Measurements from ENCODE around the gene GSTT2B. TPM values are rescaled to one million over a fixed set of nuclear protein-coding genes. Genes with fewer than 3 reads are reported as not detected.

The GSTT2B gene
- total RNA-seq, 1 donor from 2014 or later: 6.9 TPM

Other genes with a start within 250 kb of the GSTT2B start
- gene ZNF70, start 210.1 kb downstream of the GSTT2B start, total RNA-seq: 9.0 TPM
- gene VPREB3, start 206.8 kb downstream of the GSTT2B start, total RNA-seq: not detected
- 0.18 TPM for gene C22orf15, start 198.2 kb downstream of the GSTT2B start, total RNA-seq
- 232 TPM for gene CHCHD10, start 193.2 kb downstream of the GSTT2B start, total RNA-seq
- 1.5 TPM for gene MMP11, start 188.3 kb downstream of the GSTT2B start, total RNA-seq
- gene SMARCB1, start 174.2 kb downstream of the GSTT2B start, total RNA-seq: 74.0 TPM
- gene DERL3, start 122.2 kb downstream of the GSTT2B start, total RNA-seq: 11.4 TPM
- gene SLC2A11, start 103.3 kb downstream of the GSTT2B start, total RNA-seq: 15.0 TPM
- gene MIF, start 66.8 kb downstream of the GSTT2B start, total RNA-seq: 528 TPM
- gene DDTL, start 5.7 kb upstream of the GSTT2B start, total RNA-seq: 6.6 TPM
- gene DDT, start 13.2 kb upstream of the GSTT2B start, total RNA-seq: 129 TPM
- 7.8 TPM for gene GSTT2, start 18.9 kb upstream of the GSTT2B start, total RNA-seq
- gene GSTT4, start 44.3 kb upstream of the GSTT2B start, total RNA-seq: not detected
- 117 TPM for gene CABIN1, start 50.1 kb upstream of the GSTT2B start, total RNA-seq
- gene SUSD2, start 220.3 kb upstream of the GSTT2B start, total RNA-seq: 8.3 TPM

All from ureter (tissue), 1 donor.